Aorta (tissue), 5 donors: ENCODE data around the gene NTRK1. TPM values are rescaled to one million over a fixed set of nuclear protein-coding genes. Genes with fewer than 3 reads are reported as not detected.

Experiments used
- ATAC-seq: fragments of 200-7000 bp; cut with Tn5 transposase; one replicate; pipeline ENCODE4 v1.9.1; 2022; ENCODE audit warnings: moderate library complexity; ENCODE audit not compliant: low FRiP score
- DNase-seq, 2 donors: peaks; one replicate each; pipeline ENCODE4 v3.0.0-alpha.2; 2020
- H3K27ac ChIP-seq, 2 donors: one replicate each; pipeline ENCODE4 v1.5.1; 2013; ENCODE audit warnings: low read length in 2 of 2, mild to moderate bottlenecking in 2 of 2, moderate library complexity in 2 of 2, control low read depth in 1 of 2, inconsistent platforms in 1 of 2, low read depth in 1 of 2
- H3K27me3 ChIP-seq, 2 donors: one replicate each; pipeline ENCODE4 v1.6.1; 2013; ENCODE audit warnings: control low read depth in 1 of 2, low read length in 1 of 2, mild to moderate bottlenecking in 1 of 2, moderate library complexity in 1 of 2; ENCODE audit not compliant: insufficient read depth in 2 of 2, control insufficient read depth in 1 of 2
- H3K36me3 ChIP-seq, 2 donors: one replicate each; pipeline ENCODE4 v1.6.1; 2013; ENCODE audit warnings: control low read depth in 1 of 2, low read length in 1 of 2, mild to moderate bottlenecking in 1 of 2; ENCODE audit not compliant: insufficient read depth in 2 of 2, control insufficient read depth in 1 of 2
- H3K4me1 ChIP-seq, 2 donors: one replicate each; pipeline ENCODE4 v1.6.1; 2013; ENCODE audit warnings: low read length in 2 of 2, control low read depth in 1 of 2, mild to moderate bottlenecking in 1 of 2, moderate library complexity in 1 of 2; ENCODE audit not compliant: insufficient read depth in 2 of 2, control insufficient read depth in 1 of 2
- H3K4me3 ChIP-seq, 2 donors: one replicate each; pipeline ENCODE4 v1.5.1; 2013; ENCODE audit warnings: low read length in 2 of 2, control low read depth in 1 of 2, mild to moderate bottlenecking in 1 of 2
- H3K9me3 ChIP-seq: one replicate; pipeline ENCODE4 v1.6.1; 2013; ENCODE audit warnings: mild to moderate bottlenecking, low read length; ENCODE audit not compliant: control insufficient read depth
- WGBS, 2 donors: extraction: QIAGEN DNeasy Blood & Tissue Kit; methylation state at CpG; one replicate each; pipeline ENCODE4 v1.1.7; 2013; 5-methylcytosine and 5-hydroxymethylcytosine counted together
- intact Hi-C, 2 donors: fragments of 100-400 bp; cut with DNase I; formaldehyde crosslinking; loops; one replicate each; pipeline versions ENCODE4 v1.14.2 to v1.15.0; 2022
- polyA plus RNA-seq, 2 donors: library from polyadenylated mRNA; stranded (reverse); fragments of 200-250 nt; gene quantifications; one replicate each; pipeline ENCODE4 v1.2.3, GENCODE V29; 2013
- total RNA-seq, 2 donors: library from RNA; stranded (reverse); fragmentation: NEBNext Ultra II Directional; extraction: Animal tissue kit (Norgen Biotek cat#: 25700); gene quantifications; one replicate each; pipeline ENCODE4 v1.2.1, GENCODE V29; 2021
- donor health status: healthy with polysubstance abuse.
- donor health status: Bipolar disorder and iron deficiency.
- donor health status: DM: no; HTN: no; CAD: no.
- donor health status: DM: no; HTN: no; CAD: no.
- donor health status: DM: yes; HTN: yes; CAD: no.

The NTRK1 gene
- total and polyA plus RNA-seq, 4 donors: 0.50 to 3.5 (median 0.88) TPM

DNA sequence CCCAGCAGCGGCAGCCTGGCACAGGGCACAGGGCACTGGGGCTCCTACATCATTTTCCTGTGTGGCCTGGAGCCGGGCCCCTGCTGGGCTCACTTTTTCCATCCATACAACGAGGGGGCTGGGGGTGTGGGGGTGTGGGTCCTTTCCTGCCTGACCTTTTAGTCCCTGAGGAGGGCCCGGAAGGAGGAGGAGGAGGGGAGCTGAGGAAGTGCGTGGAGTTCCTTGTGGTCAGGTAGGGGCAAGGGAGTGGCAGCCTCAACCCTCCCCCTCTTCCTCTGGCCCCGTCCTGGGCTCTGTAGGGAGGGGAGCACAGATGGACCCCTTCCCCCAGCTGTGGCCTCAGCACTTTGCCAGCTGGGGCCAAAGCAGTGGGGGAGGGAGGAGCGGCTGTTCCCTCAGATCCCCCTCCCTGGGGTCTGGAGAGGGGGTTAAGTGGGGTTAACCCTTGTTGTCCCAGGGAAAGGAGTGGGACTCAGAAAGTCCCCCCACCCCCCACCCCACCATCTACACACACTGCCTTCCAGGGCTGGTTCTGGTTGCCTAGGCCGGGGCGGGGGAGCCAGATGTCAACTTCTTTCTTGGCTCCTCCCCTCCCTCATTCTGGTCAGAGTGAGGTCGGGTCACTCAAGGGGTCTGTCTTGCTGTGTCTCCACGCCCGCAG lies 5.7 kb downstream of the NTRK1 start:
- 63 to 65% methylated on average over 12 of the region's 12 CpGs for whole genome bisulfite sequencing, 2 donors
- intact Hi-C loops: no loop called here
- no peak for DNase-seq
- no peaks in the 10 kb centered on the region for H3K4me1 ChIP-seq
- H3K9me3 ChIP-seq: no peaks in the 10 kb centered on the region
- no peak overlapping the region for H3K4me3 ChIP-seq
- ATAC-seq: no peak
- no peaks in the 10 kb centered on the region for H3K27me3 ChIP-seq
- H3K36me3 ChIP-seq: no peaks in the 10 kb centered on the region
- no peak overlapping the region for H3K27ac ChIP-seq

DNA sequence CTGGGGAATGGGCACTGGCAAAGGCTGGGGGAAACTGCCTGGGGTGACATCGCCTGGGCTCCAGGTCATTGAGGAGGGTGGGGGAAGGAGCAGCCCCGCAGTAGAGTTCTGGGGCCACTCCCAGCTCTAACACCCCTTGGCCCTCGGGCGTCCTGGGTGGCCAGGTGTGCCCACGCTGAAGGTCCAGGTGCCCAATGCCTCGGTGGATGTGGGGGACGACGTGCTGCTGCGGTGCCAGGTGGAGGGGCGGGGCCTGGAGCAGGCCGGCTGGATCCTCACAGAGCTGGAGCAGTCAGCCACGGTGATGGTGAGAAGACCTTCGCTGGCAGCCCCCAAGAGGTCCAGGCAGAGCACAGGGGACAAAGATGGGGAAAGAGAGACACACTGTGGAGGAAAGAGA lies 7.7 kb downstream of the NTRK1 start:
- ATAC-seq (no peak), DNase-seq (no peak)
- intact Hi-C loops: no loop called here
- H3K27me3 ChIP-seq: no peaks in the 10 kb centered on the region
- no peaks in the 10 kb centered on the region for H3K4me1 ChIP-seq
- no peak overlapping the region for H3K27ac ChIP-seq
- no peaks in the 10 kb centered on the region for H3K9me3 ChIP-seq
- no peaks in the 10 kb centered on the region for H3K36me3 ChIP-seq
- no peak overlapping the region for H3K4me3 ChIP-seq
- WGBS, 2 donors: 69% methylated on average over 13 of the region's 13 CpGs

DNA sequence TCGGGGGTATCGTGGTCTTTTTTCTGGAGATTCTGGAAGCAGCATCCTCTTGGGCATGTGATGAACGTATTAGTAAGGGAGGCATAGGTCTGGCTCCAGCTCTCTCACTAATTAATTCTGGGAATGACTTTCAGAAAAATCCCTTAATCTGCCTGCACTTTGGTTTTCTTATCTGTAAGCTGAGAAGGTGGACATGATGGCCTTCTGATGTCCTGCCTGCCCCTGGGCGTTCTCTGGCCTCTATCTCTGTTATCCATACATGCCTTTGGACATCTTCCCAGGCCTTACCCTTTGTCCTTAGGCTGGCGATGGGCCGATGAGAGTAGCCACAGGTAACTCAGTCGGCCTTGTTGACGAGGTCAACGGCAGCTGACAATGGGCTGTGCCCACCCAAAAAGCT lies 8.8 kb downstream of the NTRK1 start:
- H3K4me1 ChIP-seq: no peaks in the 10 kb centered on the region
- H3K4me3 ChIP-seq: no peak overlapping the region
- 92 to 93% methylated on average over 9 of the region's 9 CpGs for WGBS, 2 donors
- H3K36me3 ChIP-seq: no peaks in the 10 kb centered on the region
- H3K27me3 ChIP-seq: no peaks in the 10 kb centered on the region
- no peak for ATAC-seq
- no peak for DNase-seq
- intact Hi-C loops: no loop called here
- no peak overlapping the region for H3K27ac ChIP-seq
- H3K9me3 ChIP-seq: no peaks in the 10 kb centered on the region

DNA sequence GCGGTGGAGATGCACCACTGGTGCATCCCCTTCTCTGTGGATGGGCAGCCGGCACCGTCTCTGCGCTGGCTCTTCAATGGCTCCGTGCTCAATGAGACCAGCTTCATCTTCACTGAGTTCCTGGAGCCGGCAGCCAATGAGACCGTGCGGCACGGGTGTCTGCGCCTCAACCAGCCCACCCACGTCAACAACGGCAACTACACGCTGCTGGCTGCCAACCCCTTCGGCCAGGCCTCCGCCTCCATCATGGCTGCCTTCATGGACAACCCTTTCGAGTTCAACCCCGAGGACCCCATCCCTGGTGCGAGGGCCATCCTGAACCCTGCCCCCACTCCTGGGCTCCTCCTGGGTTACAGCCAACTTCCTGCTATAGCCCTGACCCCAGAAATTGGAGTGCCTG lies 13.0 kb downstream of the NTRK1 start:
- intact Hi-C loops: no loop called here
- 95% methylated on average over 18 of the region's 18 CpGs for WGBS, 2 donors
- no peak for DNase-seq

DNA sequence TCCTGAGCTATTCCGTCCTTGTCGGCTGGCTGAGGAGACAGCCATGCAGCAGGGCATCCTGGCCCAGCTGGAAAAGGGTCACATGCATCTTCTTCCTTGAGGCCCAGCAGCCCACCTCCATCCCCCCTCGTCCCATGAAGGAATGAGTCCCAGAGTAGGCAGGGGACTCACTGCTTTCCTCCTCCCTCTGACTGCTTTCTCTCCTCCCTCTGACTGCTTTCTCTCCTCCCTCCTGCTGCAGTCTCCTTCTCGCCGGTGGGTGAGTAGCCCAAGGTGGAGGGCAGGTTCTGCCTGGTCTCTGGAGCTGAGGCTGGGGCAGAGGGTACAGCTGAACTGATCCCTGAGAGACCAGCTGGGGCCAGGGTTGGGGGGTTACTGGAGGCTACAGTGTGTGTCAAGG lies 13.5 kb downstream of the NTRK1 start:
- intact Hi-C loops: no loop called here
- H3K27me3 ChIP-seq: no peaks in the 10 kb centered on the region
- no peak for DNase-seq
- H3K4me1 ChIP-seq: no peaks in the 10 kb centered on the region
- 88 to 89% methylated on average over 5 of the region's 5 CpGs for WGBS, 2 donors
- no peaks in the 10 kb centered on the region for H3K9me3 ChIP-seq
- no peak for ATAC-seq
- no peak overlapping the region for H3K27ac ChIP-seq
- no peaks in the 10 kb centered on the region for H3K36me3 ChIP-seq
- no peak overlapping the region for H3K4me3 ChIP-seq

More for the DNA sequence above, 13.0 kb downstream of the NTRK1 start:
- Histone ChIP-seq H3K4me1 (no peaks in the 10 kb centered on the region), H3K4me3 (no peak overlapping the region), H3K9me3 (no peaks in the 10 kb centered on the region), H3K36me3 (no peaks in the 10 kb centered on the region), H3K27ac (no peak overlapping the region), H3K27me3 (no peaks in the 10 kb centered on the region)
- ATAC-seq: no peak

DNA sequence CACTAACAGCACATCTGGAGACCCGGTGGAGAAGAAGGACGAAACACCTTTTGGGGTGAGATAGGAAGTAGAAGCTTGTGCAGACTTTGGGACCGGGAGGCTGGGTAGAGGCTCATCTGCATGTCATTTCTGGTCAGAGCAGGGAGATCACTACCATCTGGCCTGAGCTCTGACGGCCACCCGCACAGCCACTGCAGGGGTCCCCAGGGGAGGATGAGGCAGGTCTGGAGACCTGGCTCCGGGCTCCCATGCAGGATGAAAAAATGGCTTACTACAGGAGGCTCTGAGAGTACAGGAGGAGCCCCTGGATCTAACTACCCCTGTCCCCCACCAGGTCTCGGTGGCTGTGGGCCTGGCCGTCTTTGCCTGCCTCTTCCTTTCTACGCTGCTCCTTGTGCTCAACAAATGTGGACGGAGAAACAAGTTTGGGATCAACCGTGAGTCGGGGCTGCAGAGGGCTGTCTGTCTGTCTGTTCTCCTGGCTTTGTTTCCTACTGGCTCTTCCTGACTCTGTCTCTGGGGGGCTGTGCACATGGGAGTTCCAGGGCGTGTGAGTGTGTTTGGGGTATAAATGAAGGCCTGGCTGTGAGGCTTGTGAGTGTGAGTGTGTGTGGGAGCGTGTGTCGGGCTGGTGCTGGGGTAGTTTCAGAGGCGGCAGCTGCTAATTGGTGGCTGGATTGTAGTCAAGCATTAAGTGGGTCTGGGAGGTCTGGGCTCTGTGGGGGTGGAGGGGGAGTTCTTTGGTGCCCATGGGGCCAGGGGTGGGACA lies 14.1 kb downstream of the NTRK1 start:
- 82 to 86% methylated on average over 16 of the region's 16 CpGs for WGBS, 2 donors
- intact Hi-C loops: no loop called here
- H3K4me3 ChIP-seq: no peak overlapping the region
- no peaks in the 10 kb centered on the region for H3K36me3 ChIP-seq
- H3K4me1 ChIP-seq: no peaks in the 10 kb centered on the region
- DNase-seq: no peak
- no peak overlapping the region for H3K27ac ChIP-seq
- no peaks in the 10 kb centered on the region for H3K9me3 ChIP-seq
- no peaks in the 10 kb centered on the region for H3K27me3 ChIP-seq
- no peak for ATAC-seq

DNA sequence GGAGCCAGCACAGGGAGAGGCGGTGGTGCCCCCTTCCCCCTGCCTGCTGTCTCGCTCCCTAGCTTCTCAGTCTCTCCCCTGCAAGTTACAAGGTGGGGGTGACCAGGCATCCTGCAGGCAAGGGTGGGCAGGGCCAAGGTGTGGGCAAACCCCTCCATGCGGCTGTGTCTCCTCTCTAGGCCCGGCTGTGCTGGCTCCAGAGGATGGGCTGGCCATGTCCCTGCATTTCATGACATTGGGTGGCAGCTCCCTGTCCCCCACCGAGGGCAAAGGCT lies 14.6 kb downstream of the NTRK1 start:
- no peaks in the 10 kb centered on the region for H3K9me3 ChIP-seq
- intact Hi-C loops: no loop called here
- ATAC-seq (peak; percentile 13), DNase-seq (no peak)
- WGBS, 2 donors: 74 to 83% methylated on average over 5 of the region's 5 CpGs
- no peak overlapping the region for H3K4me3 ChIP-seq
- H3K36me3 ChIP-seq: no peaks in the 10 kb centered on the region
- no peaks in the 10 kb centered on the region for H3K4me1 ChIP-seq
- no peak overlapping the region for H3K27ac ChIP-seq
- no peaks in the 10 kb centered on the region for H3K27me3 ChIP-seq

DNA sequence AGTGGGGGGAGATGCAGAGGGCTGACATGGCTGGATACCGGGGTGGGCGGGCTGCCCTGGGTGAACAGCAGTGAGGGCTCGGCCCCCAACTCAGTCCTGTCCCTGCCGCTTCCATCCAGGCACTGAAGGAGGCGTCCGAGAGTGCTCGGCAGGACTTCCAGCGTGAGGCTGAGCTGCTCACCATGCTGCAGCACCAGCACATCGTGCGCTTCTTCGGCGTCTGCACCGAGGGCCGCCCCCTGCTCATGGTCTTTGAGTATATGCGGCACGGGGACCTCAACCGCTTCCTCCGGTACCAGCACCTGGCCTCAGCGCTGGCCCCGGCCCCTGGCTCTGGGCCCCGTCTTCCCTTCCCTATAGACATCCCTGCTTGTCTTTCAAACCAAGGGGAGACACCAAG lies 15.6 kb downstream of the NTRK1 start:
- no peaks in the 10 kb centered on the region for H3K4me1 ChIP-seq
- no peak for DNase-seq
- 27 to 32% methylated on average over 21 of the region's 21 CpGs for WGBS, 2 donors
- no peaks in the 10 kb centered on the region for H3K27me3 ChIP-seq
- intact Hi-C loops: no loop called here
- H3K4me3 ChIP-seq: no peak overlapping the region
- H3K9me3 ChIP-seq: no peaks in the 10 kb centered on the region
- no peak for ATAC-seq
- H3K27ac ChIP-seq: no peak overlapping the region
- no peaks in the 10 kb centered on the region for H3K36me3 ChIP-seq

DNA sequence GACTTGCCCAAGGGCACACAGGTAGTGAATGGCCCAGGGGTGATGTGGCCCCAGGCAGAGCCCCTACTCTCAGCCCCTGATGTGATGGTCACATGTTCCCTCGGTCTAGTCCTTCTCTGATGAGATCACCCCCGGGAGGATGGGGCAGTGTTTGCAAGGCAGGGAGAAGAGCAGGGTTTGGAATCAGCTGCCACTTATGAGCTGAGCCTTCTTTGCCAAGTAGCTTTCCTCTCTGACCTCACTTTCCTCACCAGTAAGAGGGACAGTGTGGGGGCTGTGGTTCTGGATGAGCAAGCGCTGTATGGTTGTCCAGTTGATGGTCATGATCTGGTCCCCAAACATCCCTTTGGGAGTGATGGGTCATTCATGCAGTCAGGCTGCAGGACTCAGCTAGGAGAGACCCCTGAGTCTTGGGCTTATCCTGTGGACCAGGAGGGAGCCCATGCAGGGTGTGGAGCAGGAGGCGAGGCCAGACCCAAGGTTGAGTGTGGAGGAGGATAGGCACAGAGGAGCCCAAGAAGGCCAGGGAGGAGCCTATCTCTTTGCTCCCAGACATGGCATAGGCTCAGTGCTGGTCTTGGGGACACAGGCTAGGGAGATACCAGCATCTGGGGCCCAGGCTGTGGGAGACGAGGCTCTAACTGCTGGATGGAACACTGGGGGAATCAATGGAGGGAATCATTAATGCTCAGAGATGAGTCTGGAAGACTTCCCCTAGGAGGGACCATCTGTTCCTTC lies 16.9 kb downstream of the NTRK1 start:
- 86 to 89% methylated on average over 5 of the region's 5 CpGs for WGBS, 2 donors
- H3K36me3 ChIP-seq: no peaks in the 10 kb centered on the region
- no peak for DNase-seq
- H3K27me3 ChIP-seq: no peaks in the 10 kb centered on the region
- H3K4me3 ChIP-seq: no peak overlapping the region
- no peaks in the 10 kb centered on the region for H3K4me1 ChIP-seq
- ATAC-seq: no peak
- no peaks in the 10 kb centered on the region for H3K9me3 ChIP-seq
- H3K27ac ChIP-seq: no peak overlapping the region
- intact Hi-C loops: no loop called here
